ENCODE data around the gene ADAMTS13. TPM values are rescaled to one million over a fixed set of nuclear protein-coding genes. Genes with fewer than 3 reads are reported as not detected.
A peak's percentile ranks its signal among the peaks of the same experiment; 100 is the strongest.

The ADAMTS13 gene
- total RNA-seq, 1 donor from 2014 or later: 3.1 TPM

GRCh38 chr9:133463234-133463863 lies 41.2 kb downstream of the ADAMTS13 start:
- DNase-seq (no peak), ATAC-seq (no peak)
- intact Hi-C loops (cut with micrococcal nuclease): no loop called here

GRCh38 chr9:133463864-133464615 lies 41.9 kb downstream of the ADAMTS13 start:
- ATAC-seq (no peak), DNase-seq (no peak)
- intact Hi-C loops (cut with micrococcal nuclease): no loop called here

GRCh38 chr9:133464638-133465037 lies 42.5 kb downstream of the ADAMTS13 start:
- no peak for DNase-seq
- intact Hi-C loops (cut with micrococcal nuclease): no loop called here
- no peak for ATAC-seq

- intact Hi-C loops (cut with micrococcal nuclease): no loop called here
- ATAC-seq (no peak), DNase-seq (no peak)
Measured at GRCh38 chr9:133465984-133466383, 43.8 kb downstream of the ADAMTS13 start.

GRCh38 chr9:133467101-133467500 lies 44.9 kb downstream of the ADAMTS13 start:
- DNase-seq: no peak

GRCh38 chr9:133468374-133468773 lies 46.2 kb downstream of the ADAMTS13 start:
- intact Hi-C loops (cut with micrococcal nuclease): no loop called here
- DNase-seq (no peak), ATAC-seq (no peak)

More at GRCh38 chr9:133467101-133467500, 44.9 kb downstream of the ADAMTS13 start:
- intact Hi-C loops (cut with micrococcal nuclease): no loop called here
- ATAC-seq: no peak

GRCh38 chr9:133468777-133469421 lies 46.7 kb downstream of the ADAMTS13 start:
- intact Hi-C loops (cut with micrococcal nuclease): no loop called here
- no peak for ATAC-seq
- no peak for DNase-seq

- ATAC-seq: no peak
- intact Hi-C loops (cut with micrococcal nuclease): no loop called here
Measured at GRCh38 chr9:133470427-133470924, 48.3 kb downstream of the ADAMTS13 start.

GRCh38 chr9:133470988-133471387 lies 48.8 kb downstream of the ADAMTS13 start:
- no peak for DNase-seq
- no peak for ATAC-seq
- intact Hi-C loops (cut with micrococcal nuclease): no loop called here

More at GRCh38 chr9:133470427-133470924, 48.3 kb downstream of the ADAMTS13 start:
- no peak for DNase-seq

GRCh38 chr9:133471551-133472276 lies 49.5 kb downstream of the ADAMTS13 start:
- DNase-seq (no peak), ATAC-seq (no peak)
- intact Hi-C loops (cut with micrococcal nuclease): no loop called here

- DNase-seq (no peak), ATAC-seq (no peak)
- intact Hi-C loops (cut with micrococcal nuclease): no loop called here
Measured at GRCh38 chr9:133472277-133472645, 50.1 kb downstream of the ADAMTS13 start.

GRCh38 chr9:133472753-133473378 lies 50.7 kb downstream of the ADAMTS13 start:
- ATAC-seq (no peak), DNase-seq (no peak)
- intact Hi-C loops (cut with micrococcal nuclease): no loop called here

- intact Hi-C loops (cut with micrococcal nuclease): no loop called here
- DNase-seq (no peak), ATAC-seq (no peak)
Measured at GRCh38 chr9:133473743-133474142, 51.6 kb downstream of the ADAMTS13 start.

- DNase-seq (no peak), ATAC-seq (no peak)
- intact Hi-C loops (cut with micrococcal nuclease): no loop called here
Measured at GRCh38 chr9:133474215-133474614, 52.0 kb downstream of the ADAMTS13 start.

- intact Hi-C loops (cut with micrococcal nuclease): no loop called here
- DNase-seq: no peak
- ATAC-seq: no peak
Measured at GRCh38 chr9:133474853-133475252, 52.7 kb downstream of the ADAMTS13 start.

- ATAC-seq (no peak), DNase-seq (no peak)
- intact Hi-C loops (cut with micrococcal nuclease): no loop called here
Measured at GRCh38 chr9:133475292-133476012, 53.3 kb downstream of the ADAMTS13 start.

GRCh38 chr9:133476036-133476931 lies 54.1 kb downstream of the ADAMTS13 start:
- intact Hi-C loops (cut with micrococcal nuclease): no loop called here
- ATAC-seq: no peak
- DNase-seq: no peak

- ATAC-seq (no peak), DNase-seq (peak; percentile 8)
- intact Hi-C loops (cut with micrococcal nuclease): no loop called here
Measured at GRCh38 chr9:133476941-133477340, 54.8 kb downstream of the ADAMTS13 start.
